AG08396 (cell line): ENCODE measurements around the gene ABCB6.
A peak's percentile ranks its signal among the peaks of the same experiment; 100 is the strongest.

Experiments
- DNase-seq: peaks from one replicate; pipeline ENCODE4 v3.0.0; 2012; ENCODE audit warnings: low spot score, mixed read lengths

Gene ABCB6

GRCh38 chr2:219245148-219245898 is 26.6 kb upstream of the ABCB6 start, which contains the start of the genes GLB1L and STK16:
Gene GLB1L, minus strand, starts transcription at chr2:219245444. Its CDS starts 1,871 bp downstream, at chr2:219243573.
Gene STK16, plus strand, starts transcription at chr2:219245479. Its CDS starts 521 bp downstream, at chr2:219246000.
- peak; percentile 95 for DNase-seq

DNA sequence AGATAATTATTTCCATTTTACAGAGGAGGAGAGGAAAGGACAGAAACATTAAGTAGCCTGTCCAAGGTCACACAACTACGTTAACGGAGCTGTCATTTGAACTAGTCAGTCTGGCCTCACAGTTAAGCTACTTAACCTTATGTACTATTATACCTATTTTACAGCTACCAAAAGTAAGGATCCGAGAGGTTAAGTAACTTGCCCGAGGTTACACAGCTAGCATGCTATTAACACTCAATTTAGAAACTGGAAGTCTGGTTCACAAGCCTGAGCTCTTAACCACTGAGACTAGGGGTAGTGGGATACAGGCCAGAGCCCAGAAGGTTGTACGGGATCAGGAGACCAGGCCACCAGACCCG is 26.0 kb upstream of the ABCB6 start:
- DNase-seq: no peak

DNA sequence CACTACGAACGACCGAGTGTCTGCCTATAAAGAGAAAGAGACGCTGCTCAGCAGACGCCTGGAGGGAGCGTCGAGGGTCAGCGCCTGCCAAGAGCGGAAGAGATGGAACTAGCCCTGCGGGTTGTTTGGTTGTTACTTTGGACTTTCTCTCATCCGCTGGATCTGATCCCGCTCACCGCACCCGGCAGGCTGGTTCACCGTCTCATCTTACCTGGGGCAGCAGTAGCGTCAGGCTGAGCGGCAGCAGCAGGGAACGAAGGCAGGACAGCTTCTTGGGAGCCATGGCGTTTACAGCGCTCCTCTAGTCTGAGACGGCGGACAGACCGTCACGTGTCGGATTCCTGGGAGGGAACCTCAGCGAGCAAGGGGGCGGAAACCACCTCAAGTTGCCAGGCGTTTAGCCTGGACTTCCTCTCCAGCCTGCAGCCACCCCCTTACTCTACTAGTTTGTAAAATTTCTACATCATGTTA is 24.6 kb upstream of the ABCB6 start:
- no peak for DNase-seq

DNA sequence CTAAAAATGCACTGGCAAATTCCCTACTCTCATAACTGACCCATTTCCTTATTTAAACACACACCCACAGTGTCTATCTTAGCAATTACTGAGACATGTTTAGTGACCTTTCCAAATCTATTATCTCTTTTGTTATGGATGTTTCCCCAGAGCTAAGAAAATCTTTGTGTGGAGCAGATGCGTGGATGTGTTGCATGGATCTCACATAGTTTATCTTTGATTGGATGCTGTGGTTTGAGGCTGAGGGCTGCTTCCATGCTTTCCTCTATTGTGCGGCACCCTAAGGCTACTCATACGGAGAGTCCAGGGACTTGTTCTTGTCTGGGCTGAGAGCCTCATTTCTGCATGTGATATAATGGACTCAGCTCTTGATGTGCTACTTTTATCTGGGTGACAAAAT is 15.6 kb upstream of the ABCB6 start:
- no peak for DNase-seq

DNA sequence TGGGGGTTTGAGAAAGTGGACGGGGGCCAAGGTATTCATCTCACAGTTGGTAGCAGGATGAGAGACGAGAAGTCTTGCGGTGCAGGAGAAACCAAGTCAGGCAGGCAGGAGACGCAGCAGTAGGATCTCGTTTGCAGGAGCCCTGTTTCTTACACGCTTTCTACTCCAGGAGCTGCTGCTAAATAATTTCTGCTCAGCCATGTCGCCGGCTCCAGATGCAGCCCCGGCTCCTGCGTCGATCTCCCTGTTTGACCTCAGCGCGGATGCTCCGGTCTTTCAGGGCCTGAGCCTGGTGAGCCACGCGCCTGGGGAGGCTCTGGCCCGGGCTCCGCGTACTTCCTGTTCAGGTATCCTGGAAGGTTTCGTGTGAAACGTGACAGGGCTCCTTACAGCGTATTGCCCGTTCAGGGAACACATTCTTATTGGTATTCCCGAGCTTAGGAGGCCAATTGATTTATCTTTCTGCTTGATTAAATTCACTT is 11.3 kb upstream of the ABCB6 start:
- peak; percentile 51 for DNase-seq

DNA sequence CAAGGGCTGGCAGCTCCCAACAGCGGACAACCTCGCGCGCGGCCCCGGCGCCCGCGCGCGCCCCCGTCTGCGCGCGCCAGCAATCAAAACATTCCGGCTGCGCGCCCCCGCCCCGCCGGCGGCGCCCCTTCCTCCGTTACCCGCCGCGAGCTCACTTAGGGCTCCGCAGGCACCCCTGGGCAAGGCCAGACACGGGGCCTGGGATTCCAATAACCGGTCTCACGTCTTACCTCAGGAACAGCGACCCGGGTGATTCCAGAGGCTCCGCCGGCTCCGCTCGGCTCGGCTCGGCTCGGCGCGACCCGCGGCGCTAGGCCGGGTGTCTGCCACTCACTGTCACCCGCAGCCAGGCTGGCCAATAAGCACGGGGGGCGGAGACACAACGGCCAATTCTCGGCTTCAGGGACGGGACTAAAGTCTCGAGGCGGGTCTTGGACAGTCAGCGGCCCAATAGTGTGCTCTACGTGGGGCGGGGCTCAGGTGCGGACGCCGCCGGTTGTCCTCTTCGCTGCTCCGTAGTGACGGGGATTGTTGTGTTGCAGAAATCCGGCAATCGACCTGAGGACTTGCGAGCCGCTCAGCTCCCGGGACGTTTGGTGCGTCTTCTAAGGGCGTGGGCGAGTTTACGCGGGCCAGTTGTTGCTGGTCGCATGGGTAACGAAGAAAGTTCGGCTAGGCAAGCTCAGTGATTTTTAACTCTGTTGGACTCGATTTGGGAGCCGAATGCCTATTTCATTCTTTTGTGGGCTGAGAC is 10.7 kb upstream of the ABCB6 start, which contains the start of the genes ANKZF1 and ATG9A:
Gene ANKZF1, plus strand, starts transcription at position 502 of the 754 bp plus-strand sequence. CDS start 452 bp downstream, outside the sequence.
Gene ATG9A, minus strand, starts transcription at position 332 of the 754 bp plus-strand sequence. CDS start 1,612 bp downstream, outside the sequence.
- DNase-seq: peak; percentile 98

GRCh38 chr2:219228911-219229304 is 10.2 kb upstream of the ABCB6 start:
- DNase-seq: no peak

DNA sequence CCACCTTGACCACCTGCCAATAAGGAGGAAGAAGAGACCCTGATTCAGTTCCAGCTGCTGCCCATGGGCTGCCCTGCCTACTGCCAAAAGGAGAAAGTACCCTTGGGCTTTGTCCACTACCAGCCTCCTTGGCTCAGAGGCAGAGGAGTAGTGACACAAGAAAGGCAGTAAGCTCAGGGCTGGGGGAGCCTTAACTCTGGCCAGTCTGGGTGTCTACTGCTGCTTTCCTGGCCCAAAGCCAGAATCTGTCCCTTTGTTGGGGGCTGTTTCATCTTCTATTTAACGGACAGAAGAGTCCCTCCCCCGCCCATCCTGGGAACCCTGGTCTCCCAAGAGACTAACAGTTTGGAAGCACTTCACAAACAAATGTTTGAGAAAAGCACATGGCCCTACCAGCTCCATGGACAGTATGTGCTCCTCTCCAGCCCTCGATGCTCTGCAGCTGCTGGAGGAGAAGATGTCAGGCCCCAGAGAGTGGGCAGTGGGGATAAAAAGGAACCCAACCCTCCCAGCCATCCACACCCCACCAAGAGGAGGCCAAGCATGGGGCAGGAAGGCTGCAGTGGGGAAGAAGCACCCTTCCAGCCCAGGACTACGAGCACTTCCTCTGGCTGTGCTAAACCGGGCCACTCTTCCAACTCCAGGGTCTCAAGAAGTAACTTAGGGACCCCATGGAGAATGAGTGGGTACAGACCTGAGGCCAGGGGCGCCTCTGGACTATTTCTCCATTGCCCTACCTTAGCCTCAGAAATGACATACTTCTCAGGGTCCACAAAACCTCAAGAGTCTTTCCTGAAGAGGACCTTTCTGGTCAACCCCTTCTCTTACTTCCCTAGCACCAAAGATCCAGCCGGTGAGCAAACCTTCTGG is 9.5 kb upstream of the ABCB6 start:
- DNase-seq: no peak

- no peak for DNase-seq
Observed at GRCh38 chr2:219225350-219225749, 6.6 kb upstream of the ABCB6 start.

- no peak for DNase-seq
Observed at GRCh38 chr2:219223831-219224610, 5.3 kb upstream of the ABCB6 start.

DNA sequence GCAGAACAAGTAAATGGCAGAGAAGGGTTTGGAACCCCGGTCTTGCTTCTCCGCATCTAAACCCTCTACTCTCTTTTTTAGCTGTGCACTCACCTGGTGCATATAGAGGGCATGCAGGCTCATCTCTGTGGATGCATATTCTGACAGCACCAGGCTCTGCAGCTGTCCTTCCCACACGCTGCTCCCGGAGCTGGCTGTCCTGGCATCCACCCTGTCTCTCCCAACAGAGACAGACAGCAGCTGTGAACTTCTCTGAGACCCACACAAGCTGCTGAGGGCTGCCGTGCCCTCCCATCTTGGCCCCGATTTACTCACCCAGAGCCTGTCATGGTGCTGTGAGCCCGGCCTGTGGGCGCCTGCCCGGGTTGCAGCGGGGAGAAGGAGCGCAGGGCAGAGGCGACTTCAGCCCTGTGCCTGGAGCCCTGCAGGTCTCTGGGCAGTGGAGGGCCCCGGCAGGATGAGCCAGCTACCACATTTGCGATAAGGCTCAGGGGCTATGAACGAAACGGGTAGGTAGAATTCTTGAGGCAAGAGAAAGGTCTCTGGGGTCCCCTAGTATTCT is 3.3 kb upstream of the ABCB6 start:
- DNase-seq: no peak

- DNase-seq: no peak
Observed at GRCh38 chr2:219220652-219221402, 2.1 kb upstream of the ABCB6 start.

- DNase-seq: no peak
Observed at GRCh38 chr2:219219784-219220532, 1.2 kb upstream of the ABCB6 start.

GRCh38 chr2:219218217-219218731 is 484 bp downstream of the ABCB6 start:
- peak; percentile 83 for DNase-seq

DNA sequence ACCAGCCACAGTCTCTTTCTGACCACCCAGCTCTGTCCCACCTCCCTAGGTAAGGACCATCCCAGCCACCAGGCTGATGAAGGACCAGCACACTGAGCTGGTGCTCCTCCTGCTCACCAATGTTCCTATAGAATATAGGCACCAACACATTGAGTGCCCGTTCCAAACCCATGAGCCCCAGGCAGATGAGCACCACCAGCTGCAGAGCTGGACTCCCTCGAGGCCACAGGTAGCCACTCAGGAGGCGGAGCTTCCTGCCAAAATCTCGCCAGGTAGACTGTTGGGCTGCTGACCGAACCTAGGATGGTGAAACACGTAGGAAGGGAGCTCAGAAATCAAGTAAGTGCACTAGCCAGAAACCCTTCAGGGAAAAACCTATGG is 2.2 kb downstream of the ABCB6 start:
- DNase-seq: no peak

DNA sequence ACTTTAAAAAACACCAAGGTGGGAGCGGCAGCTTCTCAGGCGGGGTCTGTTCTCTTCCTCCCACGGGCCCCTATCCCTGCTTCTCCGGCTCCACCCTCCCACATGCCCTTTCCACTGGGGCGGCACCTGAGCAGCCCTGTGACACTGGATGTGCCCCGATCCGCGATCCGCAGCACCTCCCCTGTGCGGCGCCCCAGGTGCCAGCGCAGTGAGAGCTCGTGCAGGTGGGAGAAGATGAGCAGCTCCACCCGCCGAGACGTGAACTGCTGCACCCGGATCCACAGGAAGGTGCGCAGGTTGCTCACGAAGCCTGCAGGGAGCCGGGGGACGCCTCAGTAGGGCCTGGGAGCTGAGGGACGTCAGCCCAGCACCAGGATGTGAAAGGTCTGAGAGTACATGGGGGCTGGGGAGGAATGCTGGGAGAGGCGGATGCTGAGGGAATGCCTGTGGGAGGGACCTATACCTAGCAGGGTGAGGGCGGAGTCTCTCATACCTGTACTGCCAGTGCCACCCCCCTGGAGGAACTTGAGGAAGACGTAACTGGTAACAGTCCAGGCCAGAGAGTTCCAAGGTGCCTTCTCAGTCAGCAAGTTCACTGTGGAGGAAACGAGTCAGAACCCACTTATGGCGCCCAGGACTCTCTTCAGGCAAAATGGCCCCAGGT is 2.8 kb downstream of the ABCB6 start:
- no peak for DNase-seq

DNA sequence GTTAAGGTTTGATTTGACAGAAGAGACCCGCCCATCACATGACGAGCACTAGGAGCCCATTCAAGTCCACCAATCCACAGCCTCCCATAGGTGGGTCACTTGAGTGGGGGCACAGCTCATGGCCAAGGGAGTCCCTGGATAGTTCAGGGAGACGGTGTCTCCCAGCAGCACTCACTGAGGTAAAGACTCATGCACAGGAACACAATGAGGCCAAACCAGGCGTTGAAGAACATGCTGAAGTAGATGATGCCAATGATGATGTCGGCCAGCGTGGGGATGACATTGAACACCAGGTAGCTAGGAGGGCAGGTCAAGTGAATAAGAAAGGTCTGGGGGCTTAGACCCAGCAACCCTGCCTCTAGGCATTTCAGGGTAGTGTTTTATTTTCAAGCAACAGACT is 4.0 kb downstream of the ABCB6 start:
- no peak for DNase-seq

DNA sequence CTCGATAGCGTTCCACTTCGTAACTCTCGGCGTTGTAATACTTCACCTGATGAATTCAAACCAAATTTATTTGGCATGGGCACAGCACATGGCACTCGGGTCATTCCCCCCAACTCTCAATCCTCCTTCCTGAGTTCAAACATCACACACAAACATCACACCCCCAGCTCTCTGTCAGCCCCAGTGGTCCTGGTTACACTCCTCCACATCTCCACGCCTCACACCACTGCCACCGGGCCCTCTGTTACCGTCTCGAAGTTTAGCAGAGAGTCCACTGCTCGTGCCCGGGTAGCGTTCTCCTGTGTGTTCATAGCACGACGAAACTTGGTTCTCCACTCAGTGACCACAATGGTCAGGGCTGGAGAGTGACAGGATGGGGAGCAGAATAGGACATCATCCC is 4.6 kb downstream of the ABCB6 start:
- DNase-seq: no peak
